Measurements from ENCODE around the gene BRD7. TPM values are rescaled to one million over a fixed set of nuclear protein-coding genes. Genes with fewer than 3 reads are reported as not detected.

The BRD7 gene
- polyA plus RNA-seq, 1 donor from 2014 or later, result 32.0 TPM

DNA sequence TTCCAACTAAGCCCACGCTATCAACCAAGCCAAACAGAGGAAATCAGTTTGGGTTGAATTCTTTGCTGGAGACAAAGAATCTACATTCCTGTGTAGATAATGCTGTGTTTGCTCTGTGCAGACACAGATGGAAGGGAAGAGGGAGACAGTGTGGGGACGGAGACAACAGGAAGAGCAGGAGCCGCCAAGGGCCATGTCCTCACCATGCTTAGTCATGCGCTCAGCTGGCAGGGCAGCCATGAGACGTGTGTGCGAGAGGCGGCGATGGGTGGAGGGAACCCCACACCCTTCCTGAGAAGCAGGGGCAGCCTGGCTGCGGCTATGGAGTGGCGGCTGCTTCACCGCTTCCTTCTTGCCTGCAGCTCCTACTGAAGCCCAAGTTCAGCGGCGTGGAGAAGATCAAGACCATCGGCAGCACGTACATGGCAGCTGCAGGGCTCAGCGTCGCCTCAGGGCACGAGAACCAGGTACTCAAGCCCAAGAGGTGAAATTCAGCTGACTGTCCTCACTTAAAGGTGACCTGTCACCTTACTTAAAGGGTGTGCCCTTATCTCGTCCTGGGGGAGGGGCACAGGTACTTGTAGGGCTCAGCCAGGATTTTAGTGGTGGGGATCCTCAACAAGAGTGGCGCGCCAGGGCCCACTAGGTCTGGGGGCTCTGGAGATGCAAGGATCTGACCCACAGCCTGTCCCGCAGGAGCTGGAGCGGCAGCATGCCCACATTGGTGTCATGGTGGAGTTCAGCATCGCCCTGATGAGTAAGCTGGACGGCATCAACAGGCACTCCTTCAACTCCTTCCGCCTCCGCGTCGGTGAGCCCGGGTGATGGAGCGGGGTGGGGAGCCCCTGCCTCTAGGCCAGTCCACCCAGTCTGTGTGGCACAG is 55.0 kb downstream of the BRD7 start:
- Mint-ChIP-seq H3K27me3 (no peaks in the 10 kb centered on the region), H3K9me3 (no peaks in the 10 kb centered on the region), H3K4me1 (peaks cover 0 to 3% (median 0%) of the 10 kb centered on the region in 3 donors), H3K4me3 (peak overlapping the region in 1 of 4 donors; percentile 26), H3K36me3 (no peaks in the 10 kb centered on the region), H3K27ac (peak overlapping the region in 1 of 3 donors; percentile 46)

DNA sequence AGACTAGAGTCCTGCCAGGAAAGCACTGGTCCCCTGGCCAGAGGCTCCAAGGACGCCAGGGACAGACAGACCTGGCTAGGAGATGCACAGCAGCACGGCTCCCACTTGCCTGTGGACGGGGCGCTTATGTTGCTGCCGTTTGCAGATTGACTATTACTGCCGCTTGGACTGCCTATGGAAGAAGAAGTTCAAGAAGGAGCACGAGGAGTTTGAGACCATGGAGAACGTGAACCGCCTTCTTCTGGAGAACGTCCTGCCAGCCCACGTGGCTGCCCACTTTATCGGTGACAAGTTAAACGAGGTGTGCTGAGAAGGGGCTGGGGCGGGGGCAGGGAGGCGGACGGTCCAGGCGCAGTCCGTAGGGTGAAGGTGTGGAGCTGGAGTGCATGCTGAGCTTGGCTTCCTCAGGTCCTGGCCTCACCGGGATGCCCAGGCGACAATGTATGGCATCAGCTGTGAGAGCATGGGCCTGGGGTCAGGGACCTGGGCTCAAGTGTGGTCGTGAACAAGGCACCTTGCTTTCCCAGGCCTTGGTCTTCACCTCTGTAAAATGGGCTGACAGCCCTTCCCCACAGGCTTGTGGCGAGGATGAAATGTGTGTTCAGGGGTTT is 56.8 kb downstream of the BRD7 start:
- peak overlapping the region in 1 of 4 donors; percentile 65 for H3K4me3 Mint-ChIP-seq
- peaks cover 0 to 3% (median 0%) of the 10 kb centered on the region in 3 donors for H3K4me1 Mint-ChIP-seq
- H3K36me3 Mint-ChIP-seq, result no peaks in the 10 kb centered on the region
- H3K27me3 Mint-ChIP-seq, result no peaks in the 10 kb centered on the region
- no peak overlapping the region for H3K27ac Mint-ChIP-seq
- H3K9me3 Mint-ChIP-seq, result no peaks in the 10 kb centered on the region

DNA sequence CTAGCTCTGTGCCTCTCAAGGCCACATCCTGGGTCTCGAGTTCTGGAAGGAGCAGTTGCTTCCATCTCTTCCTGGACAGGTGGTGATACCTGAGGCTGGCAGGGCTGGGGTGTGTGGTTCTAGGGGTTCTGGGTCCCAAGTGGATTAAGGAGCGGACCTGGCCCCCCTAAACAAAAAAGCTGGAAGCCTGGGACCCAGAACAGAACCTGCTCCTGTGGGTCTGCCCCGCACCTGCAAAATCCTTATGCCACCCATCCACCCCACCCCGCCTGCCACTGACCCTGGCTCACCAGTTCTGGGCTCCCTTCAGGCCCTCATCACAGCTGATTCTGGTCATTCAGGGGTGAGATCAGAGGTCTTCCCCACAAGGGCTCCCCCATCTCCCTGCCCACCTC is 57.7 kb downstream of the BRD7 start:
- Mint-ChIP-seq H3K36me3 (no peaks in the 10 kb centered on the region), H3K27me3 (no peaks in the 10 kb centered on the region), H3K4me1 (peaks cover 0 to 1% (median 0%) of the 10 kb centered on the region in 3 donors), H3K27ac (no peak overlapping the region), H3K4me3 (no peak overlapping the region), H3K9me3 (no peaks in the 10 kb centered on the region)

DNA sequence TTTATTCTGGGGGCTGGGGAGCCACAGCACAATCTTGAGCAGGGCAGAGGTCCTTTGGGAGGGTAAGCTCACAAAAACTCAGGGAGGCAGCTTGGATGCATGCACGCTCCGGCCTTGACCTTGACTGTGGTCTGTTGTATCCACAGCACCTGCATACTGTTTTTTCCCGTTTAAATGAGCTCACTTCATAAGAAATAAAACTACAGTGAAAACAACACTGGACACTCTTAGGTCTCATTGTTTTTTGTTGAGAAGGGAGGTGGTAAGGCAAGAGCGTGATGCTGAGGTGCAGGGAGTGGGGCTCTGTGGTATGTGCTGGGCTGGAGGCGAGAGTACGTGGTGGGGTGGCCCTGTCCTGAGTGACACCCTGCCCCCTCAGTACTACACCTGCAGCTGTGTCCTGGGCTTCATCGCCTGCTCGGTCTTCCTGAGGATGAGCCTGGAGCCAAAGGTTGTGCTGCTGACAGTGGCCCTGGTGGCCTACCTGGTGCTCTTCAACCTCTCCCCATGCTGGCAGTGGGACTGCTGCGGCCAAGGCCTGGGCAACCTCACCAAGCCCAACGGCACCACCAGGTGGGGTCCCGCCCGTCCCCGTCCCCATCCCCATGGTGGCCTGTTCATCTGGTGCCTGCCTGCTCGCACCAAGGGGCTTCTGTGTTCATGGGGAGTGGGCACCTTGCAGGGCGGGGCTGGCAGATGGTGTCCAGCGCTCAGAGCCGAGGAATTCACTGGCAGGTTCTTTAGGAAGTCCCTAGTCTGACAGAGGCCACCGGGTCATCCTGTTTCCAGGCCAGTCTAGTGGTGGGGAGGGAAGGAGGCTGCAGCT is 58.3 kb downstream of the BRD7 start:
- peaks cover 0 to 1% (median 0%) of the 10 kb centered on the region in 3 donors for H3K4me1 Mint-ChIP-seq
- H3K27ac Mint-ChIP-seq, result peak overlapping the region in 1 of 3 donors; percentile 68
- no peaks in the 10 kb centered on the region for H3K27me3 Mint-ChIP-seq
- H3K4me3 Mint-ChIP-seq, result peak overlapping the region in 1 of 4 donors; percentile 77
- no peaks in the 10 kb centered on the region for H3K36me3 Mint-ChIP-seq
- no peaks in the 10 kb centered on the region for H3K9me3 Mint-ChIP-seq

DNA sequence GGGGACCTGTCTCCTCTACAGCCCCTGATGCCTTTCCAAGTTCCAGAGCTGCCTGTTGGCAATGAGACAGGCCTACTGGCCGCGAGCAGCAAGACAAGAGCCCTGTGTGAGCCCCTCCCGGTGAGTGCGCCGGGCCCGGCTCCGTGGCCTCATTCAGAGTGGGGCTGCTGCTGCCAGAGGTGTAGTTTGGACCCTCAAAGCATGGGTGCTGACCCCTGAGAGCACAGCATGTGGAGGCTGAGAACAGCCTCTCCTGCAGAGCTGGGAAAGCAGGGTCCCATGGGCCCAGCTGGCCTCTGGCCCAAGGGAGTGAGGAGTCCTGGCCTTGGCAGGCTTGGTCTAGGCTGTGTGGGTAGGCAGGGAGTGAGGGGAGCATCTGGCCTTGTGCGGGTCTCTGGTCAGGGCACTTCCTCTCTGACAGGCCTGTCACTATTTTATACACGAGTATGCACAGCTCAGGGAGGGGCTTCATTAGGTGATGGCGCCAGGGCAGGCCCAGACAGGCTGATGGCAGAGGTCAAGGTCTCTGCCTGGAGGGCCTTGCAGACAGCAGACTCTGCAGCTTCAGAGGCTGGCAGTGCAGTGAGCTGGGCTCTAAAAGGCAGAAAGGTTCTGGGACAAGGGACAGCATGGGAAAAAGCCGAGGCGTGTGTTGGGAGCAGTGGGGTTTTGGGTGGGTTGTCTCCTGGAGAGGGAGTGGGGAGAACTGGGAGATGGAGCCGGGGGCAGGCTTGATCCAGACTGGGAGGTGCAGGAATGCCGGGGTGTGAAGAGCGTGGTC is 59.1 kb downstream of the BRD7 start:
- Mint-ChIP-seq H3K9me3 (no peaks in the 10 kb centered on the region), H3K27ac (peak overlapping the region in 2 of 3 donors; percentile 65 to 68), H3K4me1 (peaks cover 0 to 1% (median 0%) of the 10 kb centered on the region in 3 donors), H3K36me3 (no peaks in the 10 kb centered on the region), H3K4me3 (no peak overlapping the region), H3K27me3 (no peaks in the 10 kb centered on the region)

DNA sequence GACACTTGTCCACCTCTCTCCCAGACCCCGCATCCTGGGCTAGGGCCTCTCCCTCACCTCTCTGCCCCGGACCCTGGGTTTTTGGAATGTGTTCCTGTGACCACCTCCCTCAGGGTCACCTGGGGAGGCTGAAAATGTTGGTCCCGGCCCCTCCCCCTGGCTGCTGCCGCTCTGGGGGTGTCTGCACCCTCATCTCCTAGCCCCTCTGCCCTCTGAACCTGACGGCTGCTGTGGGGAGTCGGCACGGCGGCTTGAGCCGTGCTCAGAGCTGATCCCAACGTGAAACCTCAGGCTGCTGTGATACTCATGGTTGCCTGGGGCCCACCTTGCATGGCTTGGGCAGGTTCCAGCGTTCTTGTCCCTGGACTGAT is 59.6 kb downstream of the BRD7 start:
- Mint-ChIP-seq H3K4me3 (no peak overlapping the region), H3K27me3 (no peaks in the 10 kb centered on the region), H3K9me3 (no peaks in the 10 kb centered on the region), H3K27ac (peak overlapping the region in 1 of 3 donors; percentile 58), H3K36me3 (no peaks in the 10 kb centered on the region), H3K4me1 (peaks cover 0 to 1% (median 0%) of the 10 kb centered on the region in 3 donors)

DNA sequence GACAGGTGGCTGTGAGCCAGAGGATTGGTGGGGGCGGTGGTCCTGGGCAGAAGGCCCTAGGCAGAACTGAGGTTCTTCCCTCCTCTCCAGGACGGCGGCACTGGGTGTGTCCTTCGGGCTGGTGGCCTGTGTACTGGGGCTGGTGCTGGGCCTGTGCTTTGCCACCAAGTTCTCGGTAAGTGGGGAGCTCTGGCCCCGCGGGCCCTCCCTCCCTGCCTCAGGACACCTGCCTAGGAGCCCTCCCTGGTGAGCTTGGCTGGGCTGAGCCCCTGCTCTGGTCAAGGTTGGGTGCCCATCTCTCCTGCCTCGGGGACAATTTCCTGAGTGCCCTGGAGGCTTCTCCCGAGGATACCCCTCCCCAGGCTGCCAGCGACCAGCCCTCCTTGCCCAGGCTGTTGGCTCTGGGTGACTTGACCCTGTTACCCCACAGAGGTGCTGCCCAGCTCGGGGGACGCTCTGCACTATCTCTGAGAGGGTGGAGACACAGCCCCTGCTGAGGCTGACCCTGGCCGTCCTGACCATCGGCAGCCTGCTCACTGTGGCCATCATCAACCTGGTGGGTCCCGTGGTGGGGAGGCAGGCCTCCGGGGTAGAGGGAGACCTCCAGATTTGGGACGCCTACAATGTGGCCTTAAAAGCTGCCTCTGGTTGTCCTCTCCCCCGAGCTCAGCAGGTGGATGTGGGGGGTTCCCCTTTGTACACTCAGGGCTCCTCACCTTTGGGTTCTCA is 60.4 kb downstream of the BRD7 start:
- H3K4me1 Mint-ChIP-seq, result no peaks in the 10 kb centered on the region
- no peaks in the 10 kb centered on the region for H3K9me3 Mint-ChIP-seq
- H3K27ac Mint-ChIP-seq, result peak overlapping the region in 2 of 3 donors; percentile 39 to 58
- no peaks in the 10 kb centered on the region for H3K36me3 Mint-ChIP-seq
- H3K4me3 Mint-ChIP-seq, result no peak overlapping the region
- H3K27me3 Mint-ChIP-seq, result no peaks in the 10 kb centered on the region

DNA sequence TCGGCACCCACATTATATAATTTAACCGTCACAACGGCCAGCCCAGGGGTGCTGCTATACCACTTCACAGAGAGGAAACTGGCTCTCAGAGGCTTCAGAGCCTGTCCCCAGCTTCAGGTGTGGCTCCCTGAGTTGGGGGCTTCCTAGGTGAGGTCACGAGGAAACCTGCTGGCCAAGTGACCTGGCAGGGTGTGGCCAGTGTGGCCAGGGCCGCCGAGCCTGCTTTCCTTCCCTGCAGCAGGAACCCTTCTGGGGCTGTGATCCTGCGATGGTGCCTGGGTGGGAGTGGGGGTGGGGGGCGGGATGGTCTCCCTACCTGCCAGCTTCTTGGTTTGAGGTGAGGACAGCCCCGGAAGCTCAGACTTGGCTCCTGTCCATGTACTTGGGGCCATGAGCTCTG is 62.5 kb downstream of the BRD7 start:
- H3K4me1 Mint-ChIP-seq, result no peaks in the 10 kb centered on the region
- H3K27me3 Mint-ChIP-seq, result no peaks in the 10 kb centered on the region
- no peaks in the 10 kb centered on the region for H3K9me3 Mint-ChIP-seq
- no peaks in the 10 kb centered on the region for H3K36me3 Mint-ChIP-seq
- H3K4me3 Mint-ChIP-seq, result no peak overlapping the region
- H3K27ac Mint-ChIP-seq, result no peak overlapping the region

DNA sequence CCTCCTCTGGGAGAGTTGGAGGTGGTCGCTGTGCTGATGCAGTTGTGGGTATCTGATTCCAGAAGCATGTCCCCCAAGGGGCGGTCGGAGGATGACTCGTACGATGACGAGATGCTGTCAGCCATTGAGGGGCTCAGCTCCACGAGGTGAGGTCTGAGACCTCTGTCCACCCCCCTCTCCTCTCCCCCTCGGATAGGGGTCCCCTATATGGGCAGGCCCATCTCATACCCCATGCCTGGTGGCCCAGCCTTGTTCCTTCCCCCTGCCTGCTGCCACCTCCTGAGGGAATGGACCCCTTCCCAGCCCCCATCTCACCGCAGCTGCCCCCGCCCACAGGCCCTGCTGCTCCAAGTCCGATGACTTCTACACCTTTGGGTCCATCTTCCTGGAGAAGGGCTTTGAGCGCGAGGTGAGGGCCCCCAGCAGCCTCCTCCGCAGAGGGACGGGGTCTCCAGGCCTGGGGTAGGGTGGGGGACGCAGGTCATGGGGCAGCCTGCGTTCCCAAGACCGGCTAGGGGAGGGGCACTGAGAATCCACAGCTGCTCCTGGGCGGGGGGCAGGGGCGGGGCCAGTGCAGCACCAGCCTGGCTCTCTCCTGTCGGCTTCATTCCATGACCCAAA is 63.2 kb downstream of the BRD7 start:
- no peaks in the 10 kb centered on the region for H3K36me3 Mint-ChIP-seq
- no peak overlapping the region for H3K27ac Mint-ChIP-seq

DNA sequence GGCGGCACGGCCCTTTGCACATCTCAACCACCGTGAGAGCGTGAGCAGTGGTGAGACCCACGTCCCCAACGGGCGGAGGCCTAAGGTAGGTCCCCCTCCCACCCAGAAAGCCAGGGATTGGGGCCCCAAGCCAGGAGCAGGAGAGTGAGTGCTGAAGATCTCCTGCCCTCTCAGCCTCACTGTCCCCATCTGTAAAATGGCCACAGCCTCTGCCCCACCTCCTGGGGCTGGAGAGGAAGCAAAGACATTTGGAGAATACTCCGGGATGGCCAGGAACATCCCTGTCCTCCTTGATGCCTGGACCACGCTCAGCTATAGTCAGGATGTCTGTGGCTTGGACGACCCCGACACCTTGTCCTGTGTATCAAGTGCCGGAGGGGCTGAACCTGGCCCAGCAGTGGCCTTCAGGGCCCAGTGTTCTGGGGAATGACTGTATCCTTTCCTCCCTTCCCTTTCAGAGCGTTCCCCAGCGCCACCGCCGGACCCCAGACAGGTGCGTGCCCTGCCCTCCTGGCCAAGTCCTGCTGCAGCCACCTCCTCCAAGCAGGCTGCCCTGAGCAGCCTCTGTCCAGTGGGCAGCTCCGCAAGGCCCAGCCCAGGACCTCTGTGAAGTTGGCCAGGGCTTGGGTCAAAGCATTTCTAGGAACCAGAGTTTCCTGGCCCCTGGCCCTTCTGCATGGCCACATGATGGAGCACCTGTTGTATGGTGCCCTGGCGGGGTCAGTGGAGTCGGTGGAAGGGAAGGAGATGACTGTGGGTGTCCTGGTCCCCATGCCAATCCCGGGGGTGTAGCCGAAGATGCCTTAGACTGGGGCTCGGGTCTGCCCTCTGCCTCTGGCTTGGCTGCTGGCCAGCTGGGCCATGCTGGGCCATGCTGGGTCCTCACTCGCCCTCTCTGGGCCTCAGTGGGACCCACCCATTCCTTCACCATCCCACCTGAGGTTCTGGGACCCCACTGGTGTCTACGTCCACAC is 64.0 kb downstream of the BRD7 start:
- no peaks in the 10 kb centered on the region for H3K27me3 Mint-ChIP-seq

More for the DNA sequence above, 63.2 kb downstream of the BRD7 start:
- H3K4me1 Mint-ChIP-seq, result no peaks in the 10 kb centered on the region
- no peak overlapping the region for H3K4me3 Mint-ChIP-seq
- H3K9me3 Mint-ChIP-seq, result no peaks in the 10 kb centered on the region
- no peaks in the 10 kb centered on the region for H3K27me3 Mint-ChIP-seq

DNA sequence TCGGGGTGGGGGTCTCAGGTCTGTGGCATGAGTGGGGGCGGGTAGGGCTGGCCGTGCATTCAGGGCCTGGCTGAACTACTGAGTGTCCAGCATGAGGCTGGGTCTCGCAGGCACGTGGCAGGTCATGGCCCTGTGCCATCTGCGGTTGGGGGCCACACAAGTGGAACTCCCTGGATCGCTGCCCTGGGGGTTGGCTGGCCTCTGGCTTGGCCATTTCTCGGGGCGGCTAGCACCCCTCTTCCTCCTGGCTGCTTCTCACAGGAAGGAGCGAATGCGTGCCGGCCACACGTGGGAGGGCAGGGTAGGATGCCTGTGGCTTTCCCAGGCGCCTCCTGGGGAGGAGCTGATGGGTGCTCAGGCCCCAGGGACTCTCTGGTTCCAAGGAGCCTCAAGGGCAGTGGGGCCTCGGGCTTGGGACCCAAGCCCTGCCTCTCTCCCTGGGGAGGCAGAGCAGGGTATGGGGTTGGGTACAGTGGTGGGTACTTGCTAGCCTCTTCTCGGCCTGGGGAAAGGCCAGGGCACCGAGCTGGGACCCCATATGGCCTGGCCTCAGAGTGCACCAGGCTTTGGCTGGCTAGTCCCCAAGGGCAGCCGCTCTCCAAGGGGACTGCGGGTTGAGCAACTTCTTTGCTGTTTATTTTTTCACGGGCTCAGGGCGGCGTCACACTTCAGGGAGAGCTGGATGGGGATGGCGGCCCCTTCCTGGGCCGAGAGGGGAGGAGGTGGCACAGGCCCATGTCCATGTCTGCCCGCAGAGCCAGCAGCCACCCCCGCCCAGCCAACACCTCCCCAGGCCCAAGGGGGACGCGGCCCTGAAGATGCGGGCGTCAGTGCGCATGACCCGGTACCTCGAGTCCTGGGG is 65.0 kb downstream of the BRD7 start:
- no peak overlapping the region for H3K27ac Mint-ChIP-seq
- H3K4me1 Mint-ChIP-seq, result no peaks in the 10 kb centered on the region
- no peaks in the 10 kb centered on the region for H3K36me3 Mint-ChIP-seq
- no peaks in the 10 kb centered on the region for H3K27me3 Mint-ChIP-seq
- no peak overlapping the region for H3K4me3 Mint-ChIP-seq
- no peaks in the 10 kb centered on the region for H3K9me3 Mint-ChIP-seq

More for the DNA sequence above, 64.0 kb downstream of the BRD7 start:
- Mint-ChIP-seq H3K9me3 (no peaks in the 10 kb centered on the region), H3K36me3 (no peaks in the 10 kb centered on the region), H3K4me3 (peak overlapping the region in 1 of 4 donors; percentile 8), H3K27ac (no peak overlapping the region), H3K4me1 (no peaks in the 10 kb centered on the region)

DNA sequence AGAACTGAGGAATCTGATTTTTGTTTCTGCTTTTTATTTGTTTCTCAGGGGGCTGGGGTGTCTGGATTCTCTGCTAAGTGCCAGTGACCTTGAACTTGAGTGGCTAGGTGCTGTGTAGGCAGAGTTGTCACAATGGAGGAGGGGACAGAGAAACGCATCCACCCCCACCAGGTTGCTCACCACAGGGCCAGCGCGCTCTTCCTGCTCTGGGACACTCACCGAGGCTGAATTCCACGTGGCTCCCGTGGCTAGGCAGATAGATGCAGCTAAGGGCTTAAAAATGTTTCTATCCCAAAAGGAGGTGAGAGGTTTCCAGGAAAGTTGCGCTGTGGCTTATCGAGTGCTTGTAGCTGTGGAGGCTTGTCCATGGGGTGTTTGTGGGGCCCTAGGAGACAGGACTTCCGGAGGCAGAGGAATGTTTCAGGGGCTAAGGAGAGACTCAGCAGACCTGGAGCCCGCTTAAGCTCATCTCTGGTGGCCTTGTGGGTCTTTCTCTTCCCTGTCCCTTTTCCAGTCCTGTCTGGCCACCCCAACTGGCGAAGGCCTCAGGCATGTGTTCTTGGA is 65.7 kb downstream of the BRD7 start:
- Mint-ChIP-seq H3K4me3 (no peak overlapping the region), H3K36me3 (no peaks in the 10 kb centered on the region), H3K27ac (no peak overlapping the region)

More for the DNA sequence above, 65.7 kb downstream of the BRD7 start:
- Mint-ChIP-seq H3K4me1 (peaks cover 0 to 2% (median 0%) of the 10 kb centered on the region in 3 donors), H3K27me3 (no peaks in the 10 kb centered on the region), H3K9me3 (no peaks in the 10 kb centered on the region)

Measured in IgD-negative memory B cell (primary cell).